H9 (cell line): Measurements from ENCODE around the gene RNASEL. TPM values are rescaled to one million over a fixed set of nuclear protein-coding genes. Genes with fewer than 3 reads are reported as not detected.

Experiments used
- DNase-seq: peaks from one replicate; pipeline ENCODE4 v3.0.0-alpha.2; 2017
- H2AFZ ChIP-seq: one replicate; pipeline ENCODE4 v1.6.1; 2013; ENCODE audit warnings: mild to moderate bottlenecking, low read length, control low read depth, moderate library complexity
- H2AK5ac ChIP-seq: 2 replicates; pipeline ENCODE4 v1.6.1; 2013; ENCODE audit warnings: low read length, control low read depth, mixed read lengths; ENCODE audit not compliant: insufficient read length
- H2BK120ac ChIP-seq: one replicate; pipeline ENCODE4 v1.6.1; 2013; ENCODE audit warnings: low read depth, mild to moderate bottlenecking, low read length, control low read depth, inconsistent platforms; ENCODE audit not compliant: poor library complexity, severe bottlenecking
- H2BK12ac ChIP-seq: 2 replicates; pipeline ENCODE4 v1.6.1; 2013; ENCODE audit warnings: low read length, control low read depth, mixed read lengths, low read depth; ENCODE audit not compliant: insufficient read length
- H2BK15ac ChIP-seq: 2 replicates; pipeline ENCODE4 v1.6.1; 2013; ENCODE audit warnings: low read depth, low read length, control low read depth
- H2BK20ac ChIP-seq: one replicate; pipeline ENCODE4 v1.6.1; 2013; ENCODE audit warnings: low read depth, mild to moderate bottlenecking, low read length, control low read depth, inconsistent platforms; ENCODE audit not compliant: poor library complexity, severe bottlenecking
- H2BK5ac ChIP-seq: 2 replicates; pipeline ENCODE4 v1.6.1; 2013; ENCODE audit warnings: low read length, control low read depth, mixed read lengths; ENCODE audit not compliant: insufficient read length
- H3K14ac ChIP-seq: 2 replicates; pipeline ENCODE4 v1.6.1; 2013; ENCODE audit warnings: low read length, control low read depth; ENCODE audit not compliant: insufficient read depth
- H3K18ac ChIP-seq: 2 replicates; pipeline ENCODE4 v1.6.1; 2013; ENCODE audit warnings: low read depth, mild to moderate bottlenecking, mixed read lengths, low read length, control low read depth; ENCODE audit not compliant: insufficient read length
- H3K23ac ChIP-seq: 2 replicates; pipeline ENCODE4 v1.6.1; 2013; ENCODE audit warnings: low read length, control low read depth, mixed read lengths, low read depth; ENCODE audit not compliant: insufficient read length
- H3K23me2 ChIP-seq: 2 replicates; pipeline ENCODE4 v1.6.1; 2013; ENCODE audit warnings: low read depth, mild to moderate bottlenecking, mixed read lengths, low read length, control low read depth; ENCODE audit not compliant: insufficient read length, poor library complexity, severe bottlenecking
- H3K27ac ChIP-seq: 2 replicates; pipeline ENCODE4 v1.5.1; 2013; ENCODE audit warnings: low read length, control low read depth, mixed read lengths, low read depth; ENCODE audit not compliant: insufficient read length
- H3K27me3 ChIP-seq: 2 replicates; pipeline ENCODE4 v1.6.1; 2013; ENCODE audit warnings: low read length, control low read depth, inconsistent platforms; ENCODE audit not compliant: insufficient read depth
- H3K4ac ChIP-seq: 2 replicates; pipeline ENCODE4 v1.6.1; 2013; ENCODE audit warnings: low read depth, mild to moderate bottlenecking, control low read depth, inconsistent platforms, low read length, moderate library complexity
- H3K4me1 ChIP-seq: 2 replicates; pipeline ENCODE4 v1.6.1; 2013; ENCODE audit warnings: low read length, control low read depth, inconsistent platforms; ENCODE audit not compliant: insufficient read depth
- H3K4me2 ChIP-seq: 2 replicates; pipeline ENCODE4 v1.6.1; 2013; ENCODE audit warnings: low read length, control low read depth, mixed read lengths; ENCODE audit not compliant: insufficient read length, insufficient read depth
- H3K56ac ChIP-seq: 2 replicates; pipeline ENCODE4 v1.6.1; 2013; ENCODE audit warnings: low read depth, mild to moderate bottlenecking, mixed read lengths, low read length, control low read depth; ENCODE audit not compliant: insufficient read length
- H3K79me1 ChIP-seq: 2 replicates; pipeline ENCODE4 v1.6.1; 2013; ENCODE audit warnings: low read depth, mild to moderate bottlenecking, moderate library complexity, low read length, control low read depth, inconsistent platforms; ENCODE audit not compliant: insufficient read depth, poor library complexity, severe bottlenecking
- H3K79me2 ChIP-seq: 2 replicates; pipeline ENCODE4 v1.6.1; 2013; ENCODE audit warnings: low read length, control low read depth, inconsistent platforms; ENCODE audit not compliant: insufficient read depth
- H3K9ac ChIP-seq: 2 replicates; pipeline ENCODE4 v1.6.1; 2013; ENCODE audit warnings: low read length, control low read depth, mixed read lengths; ENCODE audit not compliant: insufficient read length; ENCODE audit errors: extremely low read depth
- H3K9me3 ChIP-seq: one replicate; pipeline ENCODE4 v1.6.1; 2013; ENCODE audit warnings: low read depth, low read length, inconsistent platforms; ENCODE audit not compliant: control insufficient read depth
- H3T11ph ChIP-seq: one replicate; pipeline ENCODE4 v1.6.1; 2013; ENCODE audit warnings: mild to moderate bottlenecking, low read length, control low read depth, inconsistent platforms
- H4K20me1 ChIP-seq: one replicate; pipeline ENCODE4 v1.6.1; 2013; ENCODE audit not compliant: control insufficient read depth, insufficient read length, insufficient read depth
- H4K5ac ChIP-seq: 2 replicates; pipeline ENCODE4 v1.6.1; 2013; ENCODE audit warnings: low read depth, mild to moderate bottlenecking, mixed read lengths, low read length, control low read depth; ENCODE audit not compliant: insufficient read length
- H4K8ac ChIP-seq: replicated peaks from 2 replicates; pipeline ENCODE4 v1.6.1; 2013; ENCODE audit warnings: low read length, control low read depth, mixed read lengths, low read depth; ENCODE audit not compliant: insufficient read length
- H4K91ac ChIP-seq: 2 replicates; pipeline ENCODE4 v1.6.1; 2013; ENCODE audit warnings: low read depth, mild to moderate bottlenecking, moderate library complexity, mixed read lengths, low read length, control low read depth; ENCODE audit not compliant: insufficient read length
- H3K27ac Mint-ChIP-seq, 3 experiments: 2 replicates in 2 of 3; 3 replicates in 1 of 3; pipeline ENCODE4 v1.8.0; 2020 to 2021; ENCODE audit warnings: mixed read lengths in 3 of 3, mild to moderate bottlenecking in 1 of 3, moderate library complexity in 1 of 3
- H3K27me3 Mint-ChIP-seq: 2 replicates; pipeline ENCODE4 v1.8.0; 2021; ENCODE audit warnings: low read depth, mild to moderate bottlenecking, moderate library complexity, mixed read lengths
- H3K36me3 Mint-ChIP-seq, 3 experiments: 2 replicates in 2 of 3; 3 replicates in 1 of 3; pipeline ENCODE4 v1.8.0; 2020 to 2021; ENCODE audit warnings: low read depth in 3 of 3, mixed read lengths in 3 of 3; ENCODE audit not compliant: insufficient read depth in 1 of 3
- H3K4me1 Mint-ChIP-seq, 2 experiments: 2 replicates each; pipeline ENCODE4 v1.8.0; 2020; ENCODE audit warnings: mixed read lengths in 2 of 2
- H3K4me3 Mint-ChIP-seq, 2 experiments: 2 replicates in 1 of 2; 3 replicates in 1 of 2; pipeline ENCODE4 v1.8.0; 2020 to 2021; ENCODE audit warnings: mild to moderate bottlenecking in 2 of 2, mixed read lengths in 2 of 2, moderate library complexity in 1 of 2
- H3K9me3 Mint-ChIP-seq, 2 experiments: 2 replicates in 1 of 2; 3 replicates in 1 of 2; pipeline ENCODE4 v1.8.0; 2020; ENCODE audit warnings: mild to moderate bottlenecking in 2 of 2, mixed read lengths in 2 of 2, moderate library complexity in 1 of 2
- WGBS: extraction: QIAGEN DNeasy Blood & Tissue Kit; methylation state at CpG from one replicate; pipeline ENCODE4 v1.1.7; 2013; ENCODE audit warnings: missing lambda C conversion rate, low lambda C conversion rate, mixed read lengths; ENCODE audit not compliant: insufficient read length; ENCODE audit errors: extremely low coverage; 5-methylcytosine and 5-hydroxymethylcytosine counted together
- total RNA-seq: library from RNA; stranded (reverse); gene quantifications from 2 replicates; pipeline ENCODE4 v1.2.1, GENCODE V29; 2021
- TF ChIP-seq, protein P1 (sequence below): fragments of 200-600 bp; sonication (generic); conservative IDR thresholded peaks from 3 replicates; pipeline ENCODE4 v1.8.0; 2021; ENCODE audit warnings: antibody characterized with exemption, mild to moderate bottlenecking

RNASEL gene
- total RNA-seq, 1 experiment from 2014 or later: 0.63 TPM

DNA sequence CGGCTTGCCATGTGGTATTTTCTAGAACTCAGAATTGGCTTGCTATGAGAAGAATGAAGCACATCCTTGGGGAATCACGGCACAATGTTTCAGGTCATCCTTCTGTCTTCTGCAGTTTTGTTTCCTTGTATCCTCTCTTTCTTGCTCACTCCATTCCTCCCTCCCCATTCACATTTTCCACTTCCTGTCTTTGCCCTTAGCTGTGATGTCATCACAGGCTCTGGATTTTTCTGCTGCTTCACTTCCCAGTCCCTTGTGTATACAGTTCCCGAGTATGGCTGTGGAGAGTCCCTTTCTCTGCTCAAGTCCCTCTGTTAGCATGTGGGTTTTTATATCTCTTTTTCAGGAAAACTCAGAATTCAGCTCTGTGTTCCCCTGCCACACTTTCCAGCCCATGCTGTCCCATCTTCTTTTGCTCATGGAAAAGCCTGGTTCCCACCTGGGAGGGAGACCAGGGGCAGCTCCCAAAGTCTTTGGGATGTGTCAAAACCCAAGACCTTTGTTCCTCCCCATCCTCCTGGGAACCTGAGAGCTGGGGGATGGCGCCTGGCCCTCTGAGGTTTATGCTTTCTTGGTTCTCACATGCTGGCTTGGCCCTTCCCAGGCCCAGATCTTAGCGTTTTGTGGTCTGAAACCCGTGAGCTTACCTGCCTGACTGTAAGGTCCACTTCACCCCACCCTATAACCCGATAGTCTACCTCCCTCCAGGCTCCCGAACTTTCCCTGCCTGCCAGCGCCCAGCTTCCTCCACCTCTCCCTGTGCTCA lies 20.0 kb upstream of the RNASEL start:
- no peaks in the 10 kb centered on the region; a peak in 1 of 7 replicates for H3K36me3 Mint-ChIP-seq
- Histone ChIP-seq H3T11ph (no peak overlapping the region), H3K79me2 (no peaks in the 10 kb centered on the region), H2AFZ (no peak overlapping the region), H3K23me2 (peaks cover 1% of the 10 kb centered on the region), H3K23ac (no peak overlapping the region), H4K8ac (no peak overlapping the region), H3K4me2 (no peak overlapping the region), H4K5ac (no peak overlapping the region), H4K91ac (no peak overlapping the region), H3K56ac (no peak overlapping the region), H3K27me3 (peaks cover 9% of the 10 kb centered on the region; the same call in 1 of the 2 replicates), H3K79me1 (no peaks in the 10 kb centered on the region), H3K14ac (no peak overlapping the region), H3K9me3 (no peaks in the 10 kb centered on the region), H3K4me1 (peaks cover 16% of the 10 kb centered on the region; the same call in 1 of the 2 replicates), H2BK20ac (no peak overlapping the region), H3K4ac (no peak overlapping the region), H2BK15ac (no peak overlapping the region), H4K20me1 (no peaks in the 10 kb centered on the region), H2AK5ac (no peak overlapping the region), H2BK120ac (no peak overlapping the region), H3K27ac (no peak overlapping the region), H2BK5ac (no peak overlapping the region), H3K9ac (no peak overlapping the region), H2BK12ac (no peak overlapping the region), H3K18ac (no peak overlapping the region)
- no CpG with 5 or more reads among the region's 9 CpGs for WGBS
- no peaks in the 10 kb centered on the region; a peak in 2 of 5 replicates for H3K9me3 Mint-ChIP-seq
- peaks cover 31 to 35% of the 10 kb centered on the region in 2 experiments for H3K4me1 Mint-ChIP-seq
- TF ChIP-seq, protein P1, sequence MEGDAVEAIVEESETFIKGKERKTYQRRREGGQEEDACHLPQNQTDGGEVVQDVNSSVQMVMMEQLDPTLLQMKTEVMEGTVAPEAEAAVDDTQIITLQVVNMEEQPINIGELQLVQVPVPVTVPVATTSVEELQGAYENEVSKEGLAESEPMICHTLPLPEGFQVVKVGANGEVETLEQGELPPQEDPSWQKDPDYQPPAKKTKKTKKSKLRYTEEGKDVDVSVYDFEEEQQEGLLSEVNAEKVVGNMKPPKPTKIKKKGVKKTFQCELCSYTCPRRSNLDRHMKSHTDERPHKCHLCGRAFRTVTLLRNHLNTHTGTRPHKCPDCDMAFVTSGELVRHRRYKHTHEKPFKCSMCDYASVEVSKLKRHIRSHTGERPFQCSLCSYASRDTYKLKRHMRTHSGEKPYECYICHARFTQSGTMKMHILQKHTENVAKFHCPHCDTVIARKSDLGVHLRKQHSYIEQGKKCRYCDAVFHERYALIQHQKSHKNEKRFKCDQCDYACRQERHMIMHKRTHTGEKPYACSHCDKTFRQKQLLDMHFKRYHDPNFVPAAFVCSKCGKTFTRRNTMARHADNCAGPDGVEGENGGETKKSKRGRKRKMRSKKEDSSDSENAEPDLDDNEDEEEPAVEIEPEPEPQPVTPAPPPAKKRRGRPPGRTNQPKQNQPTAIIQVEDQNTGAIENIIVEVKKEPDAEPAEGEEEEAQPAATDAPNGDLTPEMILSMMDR: no peak
- H3K27me3 Mint-ChIP-seq: peaks cover 84% of the 10 kb centered on the region
- no peak overlapping the region for H3K4me3 Mint-ChIP-seq
- no peak overlapping the region for H3K27ac Mint-ChIP-seq
- DNase-seq: no peak
